ENCODE measurements around the gene NPTX1.
A peak's percentile ranks its signal among the peaks of the same experiment; 100 is the strongest.

Gene NPTX1

GRCh38 chr17:80476877-80477646, 655 bp upstream of the NPTX1 start:
- no peak overlapping the region for H3K4me3 Mint-ChIP-seq
- no peak overlapping the region for H3K27ac Mint-ChIP-seq
- ATAC-seq (no peak), DNase-seq (ENCODE audit: low spot score in 2 of 2) (no peak)
- H3K36me3 Mint-ChIP-seq, result no peaks in the 10 kb centered on the region
- no peaks in the 10 kb centered on the region for H3K9me3 Mint-ChIP-seq
- peaks cover 17% of the 10 kb centered on the region for H3K4me1 Mint-ChIP-seq

GRCh38 chr17:80474961-80475909, 1.2 kb downstream of the NPTX1 start:
- Mint-ChIP-seq H3K36me3 (no peaks in the 10 kb centered on the region), H3K4me3 (peak overlapping the region; percentile 56), H3K9me3 (no peaks in the 10 kb centered on the region), H3K4me1 (peaks cover 25% of the 10 kb centered on the region), H3K27ac (no peak overlapping the region)
- DNase-seq (ENCODE audit: low spot score in 2 of 2), result no peak
- no peak for ATAC-seq

GRCh38 chr17:80474231-80474960, 2.0 kb downstream of the NPTX1 start:
- no peak overlapping the region for H3K27ac Mint-ChIP-seq
- no peaks in the 10 kb centered on the region for H3K9me3 Mint-ChIP-seq
- ATAC-seq (no peak), DNase-seq (ENCODE audit: low spot score in 2 of 2) (no peak)
- H3K4me1 Mint-ChIP-seq, result peaks cover 25% of the 10 kb centered on the region
- peak overlapping the region; percentile 56 for H3K4me3 Mint-ChIP-seq
- no peaks in the 10 kb centered on the region for H3K36me3 Mint-ChIP-seq

GRCh38 chr17:80473701-80474100, 2.7 kb downstream of the NPTX1 start:
- Mint-ChIP-seq H3K27ac (no peak overlapping the region), H3K4me3 (no peak overlapping the region), H3K36me3 (no peaks in the 10 kb centered on the region), H3K9me3 (no peaks in the 10 kb centered on the region), H3K4me1 (peaks cover 25% of the 10 kb centered on the region)
- no peak for DNase-seq (ENCODE audit: low spot score in 2 of 2)
- no peak for ATAC-seq

- no peak for ATAC-seq
- no peak for DNase-seq (ENCODE audit: low spot score in 2 of 2)
- Mint-ChIP-seq H3K27ac (no peak overlapping the region), H3K4me1 (peaks cover 25% of the 10 kb centered on the region), H3K36me3 (no peaks in the 10 kb centered on the region), H3K9me3 (no peaks in the 10 kb centered on the region), H3K4me3 (no peak overlapping the region)
Observed at GRCh38 chr17:80472996-80473395, 3.4 kb downstream of the NPTX1 start.

- no peak overlapping the region for H3K4me3 Mint-ChIP-seq
- peak overlapping the region; percentile 18 for H3K27ac Mint-ChIP-seq
- H3K36me3 Mint-ChIP-seq, result no peaks in the 10 kb centered on the region
- DNase-seq (ENCODE audit: low spot score in 2 of 2), result no peak
- no peaks in the 10 kb centered on the region for H3K9me3 Mint-ChIP-seq
- ATAC-seq, result peak; percentile 39
- H3K4me1 Mint-ChIP-seq, result peaks cover 25% of the 10 kb centered on the region
Observed at GRCh38 chr17:80471922-80472321, 4.5 kb downstream of the NPTX1 start.

- no peak overlapping the region for H3K27ac Mint-ChIP-seq
- no peak overlapping the region for H3K4me3 Mint-ChIP-seq
- H3K4me1 Mint-ChIP-seq, result peaks cover 25% of the 10 kb centered on the region
- H3K9me3 Mint-ChIP-seq, result no peaks in the 10 kb centered on the region
- no peak for ATAC-seq
- no peak for DNase-seq (ENCODE audit: low spot score in 2 of 2)
- H3K36me3 Mint-ChIP-seq, result no peaks in the 10 kb centered on the region
Observed at GRCh38 chr17:80470603-80471002, 5.8 kb downstream of the NPTX1 start.

GRCh38 chr17:80469667-80470066, 6.7 kb downstream of the NPTX1 start:
- peaks cover 16% of the 10 kb centered on the region for H3K4me1 Mint-ChIP-seq
- H3K4me3 Mint-ChIP-seq, result no peak overlapping the region
- no peak for DNase-seq (ENCODE audit: low spot score in 2 of 2)
- no peak for ATAC-seq
- H3K9me3 Mint-ChIP-seq, result no peaks in the 10 kb centered on the region
- no peak overlapping the region for H3K27ac Mint-ChIP-seq
- H3K36me3 Mint-ChIP-seq, result no peaks in the 10 kb centered on the region

GRCh38 chr17:80468781-80469493, 7.5 kb downstream of the NPTX1 start:
- Mint-ChIP-seq H3K9me3 (no peaks in the 10 kb centered on the region), H3K4me3 (no peak overlapping the region), H3K27ac (no peak overlapping the region)

GRCh38 chr17:80468242-80468641, 8.2 kb downstream of the NPTX1 start:
- no peaks in the 10 kb centered on the region for H3K36me3 Mint-ChIP-seq
- ATAC-seq, result no peak
- no peak overlapping the region for H3K4me3 Mint-ChIP-seq
- no peaks in the 10 kb centered on the region for H3K9me3 Mint-ChIP-seq
- no peak overlapping the region for H3K27ac Mint-ChIP-seq
- no peak for DNase-seq (ENCODE audit: low spot score in 2 of 2)
- H3K4me1 Mint-ChIP-seq, result peaks cover 13% of the 10 kb centered on the region

More at GRCh38 chr17:80468781-80469493, 7.5 kb downstream of the NPTX1 start:
- ATAC-seq, result no peak
- Mint-ChIP-seq H3K4me1 (peaks cover 13% of the 10 kb centered on the region), H3K36me3 (no peaks in the 10 kb centered on the region)
- no peak for DNase-seq (ENCODE audit: low spot score in 2 of 2)

GRCh38 chr17:80466188-80466705, 10.2 kb downstream of the NPTX1 start:
- H3K36me3 Mint-ChIP-seq, result no peaks in the 10 kb centered on the region
- no peaks in the 10 kb centered on the region for H3K9me3 Mint-ChIP-seq
- ATAC-seq (no peak), DNase-seq (ENCODE audit: low spot score in 2 of 2) (no peak)
- H3K27ac Mint-ChIP-seq, result no peak overlapping the region
- peaks cover under 1% of the 10 kb centered on the region for H3K4me1 Mint-ChIP-seq
- H3K4me3 Mint-ChIP-seq, result no peak overlapping the region

GRCh38 chr17:80465327-80465974, 11.0 kb downstream of the NPTX1 start:
- H3K27ac Mint-ChIP-seq, result no peak overlapping the region
- H3K4me1 Mint-ChIP-seq, result no peaks in the 10 kb centered on the region
- no peak overlapping the region for H3K4me3 Mint-ChIP-seq
- DNase-seq (ENCODE audit: low spot score in 2 of 2) (no peak), ATAC-seq (no peak)
- H3K9me3 Mint-ChIP-seq, result no peaks in the 10 kb centered on the region
- no peaks in the 10 kb centered on the region for H3K36me3 Mint-ChIP-seq

- Mint-ChIP-seq H3K36me3 (no peaks in the 10 kb centered on the region), H3K9me3 (no peaks in the 10 kb centered on the region), H3K4me3 (no peak overlapping the region), H3K27ac (no peak overlapping the region), H3K4me1 (no peaks in the 10 kb centered on the region)
- DNase-seq (ENCODE audit: low spot score in 2 of 2) (no peak), ATAC-seq (no peak)
Observed at GRCh38 chr17:80464486-80464885, 11.9 kb downstream of the NPTX1 start.

- Mint-ChIP-seq H3K27ac (no peak overlapping the region), H3K4me3 (no peak overlapping the region), H3K9me3 (no peaks in the 10 kb centered on the region), H3K4me1 (no peaks in the 10 kb centered on the region), H3K36me3 (no peaks in the 10 kb centered on the region)
- no peak for DNase-seq (ENCODE audit: low spot score in 2 of 2)
- ATAC-seq, result no peak
Observed at GRCh38 chr17:80463784-80464400, 12.5 kb downstream of the NPTX1 start.

Measured in stimulated activated effector memory CD8-positive, alpha-beta T cell treated with anti-CD3 and anti-CD28 coated beads, Interleukin-12 subunit alpha, Interleukin-12 subunit beta, amount 100 ng/mL, for 72 hours (primary cell).